SU-DHL-6 (cell line): ENCODE measurements around the gene ZNF292.

Source experiments
- EZH2phosphoT487 ChIP-seq: fragments of 200-600 bp; sonication (generic), shearing (Covaris generic); conservative IDR thresholded peaks from 2 replicates; pipeline ENCODE4 v1.6.1; 2018; ENCODE audit warnings: mild to moderate bottlenecking, antibody characterized with exemption, low read length, moderate library complexity, mixed read lengths
- TF ChIP-seq, protein P1 (sequence below): fragments of 200-600 bp; sonication (generic); IDR thresholded peaks from one replicate; pipeline ENCODE4 v1.5.1; 2017; ENCODE audit warnings: antibody characterized with exemption, mild to moderate bottlenecking, low read length, moderate library complexity; ENCODE audit not compliant: insufficient read depth, poor library complexity, severe bottlenecking

DNA sequence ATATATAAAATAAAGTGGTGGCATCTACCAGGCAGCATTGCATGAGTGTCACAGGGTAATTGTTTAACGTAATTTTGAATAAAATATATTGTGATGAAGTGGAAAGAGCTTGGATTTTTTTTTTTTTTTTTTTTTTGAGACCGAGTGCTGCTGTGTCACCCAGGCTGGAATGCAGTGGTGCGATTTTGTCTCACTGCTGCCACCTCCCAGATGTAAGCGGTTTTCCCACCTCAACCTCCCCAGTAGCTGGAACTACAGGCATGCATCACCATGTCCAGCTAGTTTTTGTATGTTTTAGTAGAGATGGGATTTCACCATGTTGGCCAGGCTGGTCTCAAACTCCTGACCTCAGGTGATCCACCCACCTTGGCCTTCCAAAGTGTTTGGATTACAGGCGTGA is 85.9 kb downstream of the ZNF292 start:
- TF ChIP-seq, protein P1, sequence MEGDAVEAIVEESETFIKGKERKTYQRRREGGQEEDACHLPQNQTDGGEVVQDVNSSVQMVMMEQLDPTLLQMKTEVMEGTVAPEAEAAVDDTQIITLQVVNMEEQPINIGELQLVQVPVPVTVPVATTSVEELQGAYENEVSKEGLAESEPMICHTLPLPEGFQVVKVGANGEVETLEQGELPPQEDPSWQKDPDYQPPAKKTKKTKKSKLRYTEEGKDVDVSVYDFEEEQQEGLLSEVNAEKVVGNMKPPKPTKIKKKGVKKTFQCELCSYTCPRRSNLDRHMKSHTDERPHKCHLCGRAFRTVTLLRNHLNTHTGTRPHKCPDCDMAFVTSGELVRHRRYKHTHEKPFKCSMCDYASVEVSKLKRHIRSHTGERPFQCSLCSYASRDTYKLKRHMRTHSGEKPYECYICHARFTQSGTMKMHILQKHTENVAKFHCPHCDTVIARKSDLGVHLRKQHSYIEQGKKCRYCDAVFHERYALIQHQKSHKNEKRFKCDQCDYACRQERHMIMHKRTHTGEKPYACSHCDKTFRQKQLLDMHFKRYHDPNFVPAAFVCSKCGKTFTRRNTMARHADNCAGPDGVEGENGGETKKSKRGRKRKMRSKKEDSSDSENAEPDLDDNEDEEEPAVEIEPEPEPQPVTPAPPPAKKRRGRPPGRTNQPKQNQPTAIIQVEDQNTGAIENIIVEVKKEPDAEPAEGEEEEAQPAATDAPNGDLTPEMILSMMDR, result no peak
- TF ChIP-seq EZH2phosphoT487, result no peak
